A549 (cell line): ENCODE data around the gene DGKE. TPM values are rescaled to one million over a fixed set of nuclear protein-coding genes. Genes with fewer than 3 reads are reported as not detected.

Source experiments
- ATAC-seq, 2 experiments: fragments of 200-7000 bp in 1 of 2; fragments of >200 bp in 1 of 2; cut with Nextera tagmentation in 1 of 2; cut with Tn5 transposase in 1 of 2; 3 replicates each; pipeline versions ENCODE4 v1.8.0 to v1.9.1; 2018 to 2020; ENCODE audit warnings: mild to moderate bottlenecking in 1 of 2, moderate library complexity in 1 of 2
- CTCF ChIA-PET: fragments of 300-600 bp; sonication (Branson Sonifier 250); formaldehyde crosslinking; extraction: SDS; loops from one replicate; lab custom pipeline; 2021; ENCODE audit warnings: antibody characterized with exemption, inconsistent platforms; lab: Yijun Ruan, JAX
- POLR2A ChIA-PET: fragments of 350-600 bp; formaldehyde crosslinking; extraction: SDS; loops from one replicate; lab custom pipeline; 2021; ENCODE audit warnings: antibody characterized with exemption, inconsistent platforms; lab: Yijun Ruan, JAX
- DNase-seq, 2 experiments: peaks; one replicate each; pipeline versions ENCODE4 v3.0.0 to v3.0.0-alpha.2; 2011 to 2016; ENCODE audit warnings: low read depth in 1 of 2, low spot score in 1 of 2
- FAIRE-seq: peaks from 2 replicates; lab custom pipeline; 2011; peaks lifted over from hg19 to GRCh38; lab: Jason Lieb, UNC
- H3K27ac ChIP-seq, 2 experiments: fragments of >200 bp; sonication (Bioruptor Twin); formaldehyde crosslinking; 3 replicates each; pipeline ENCODE4 v1.5.1; 2016 to 2017
- H3K4me1 ChIP-seq: fragments of >200 bp; sonication (Bioruptor Twin); formaldehyde crosslinking; 3 replicates; pipeline ENCODE4 v1.6.1; 2016
- H3K4me2 ChIP-seq: fragments of >200 bp; sonication (Bioruptor Twin); formaldehyde crosslinking; 3 replicates; pipeline ENCODE4 v1.6.1; 2016
- H3K4me3 ChIP-seq: fragments of >200 bp; sonication (Bioruptor Twin); formaldehyde crosslinking; 3 replicates; pipeline ENCODE4 v1.5.1; 2016
- H3K9me3 ChIP-seq: fragments of >200 bp; sonication (Bioruptor Twin); formaldehyde crosslinking; 3 replicates; pipeline ENCODE4 v1.6.1; 2016
- CEBPB ChIP-seq, 2 experiments: fragments of >200 bp in 1 of 2; sonication (Bioruptor Twin) in 1 of 2; formaldehyde crosslinking in 1 of 2; IDR thresholded peaks; 2 replicates each; pipeline ENCODE4 v1.6.1; 2012 to 2016
- CHD4 ChIP-seq: fragments of 200-600 bp; sonication (generic); IDR thresholded peaks from 2 replicates; pipeline ENCODE4 v1.6.1; 2016; ENCODE audit warnings: antibody characterized with exemption, mild to moderate bottlenecking, borderline replicate concordance
- E2F6 ChIP-seq: IDR thresholded peaks from 2 replicates; pipeline ENCODE4 v1.6.1; 2012; ENCODE audit warnings: low read depth, borderline replicate concordance
- EHMT2 ChIP-seq: fragments of 200-600 bp; sonication (generic); IDR thresholded peaks from 2 replicates; pipeline ENCODE4 v1.6.1; 2016; ENCODE audit warnings: antibody characterized with exemption, low read depth, mild to moderate bottlenecking, moderate library complexity
- ELK1 ChIP-seq: fragments of 150-350 bp; IDR thresholded peaks from 2 replicates; pipeline ENCODE4 v1.6.1; 2014; ENCODE audit warnings: low read depth, mild to moderate bottlenecking, low read length
- FOSL2 ChIP-seq, 2 experiments: fragments of 450-650 bp in 1 of 2; fragments of >200 bp in 1 of 2; sonication (Bioruptor Twin) in 1 of 2; formaldehyde crosslinking; IDR thresholded peaks; 2 replicates each; pipeline versions ENCODE4 v1.5.0 to v1.6.1; 2016 to 2020; ENCODE audit warnings: mild to moderate bottlenecking in 1 of 2, moderate library complexity in 1 of 2
- HMGXB4 ChIP-seq: fragments of 250-450 bp; sonication (Bioruptor Pico); IDR thresholded peaks from 2 replicates; pipeline ENCODE4 v1.5.0; 2021; ENCODE audit warnings: mild to moderate bottlenecking, moderate library complexity, borderline replicate concordance
- HOXB13 ChIP-seq: fragments of 250-450 bp; sonication (Bioruptor Pico); IDR thresholded peaks from 2 replicates; pipeline ENCODE4 v1.5.0; 2020; ENCODE audit warnings: low read depth, mild to moderate bottlenecking, moderate library complexity
- HOXB5 ChIP-seq: fragments of 250-450 bp; sonication (Bioruptor Pico); IDR thresholded peaks from 2 replicates; pipeline ENCODE4 v1.5.0; 2020; ENCODE audit warnings: mild to moderate bottlenecking, moderate library complexity
- JUN ChIP-seq, 2 experiments: fragments of >200 bp; sonication (Bioruptor Twin); formaldehyde crosslinking; IDR thresholded peaks; 2 replicates in 1 of 2; 3 replicates in 1 of 2; pipeline ENCODE4 v1.6.1; 2016 to 2017
- KDM1A ChIP-seq: fragments of 200-600 bp; sonication (generic); IDR thresholded peaks from 2 replicates; pipeline ENCODE4 v1.6.1; 2016; ENCODE audit warnings: low read depth, mild to moderate bottlenecking
- KDM5A ChIP-seq: fragments of 200-600 bp; sonication (generic); IDR thresholded peaks from 2 replicates; pipeline ENCODE4 v1.6.1; 2016; ENCODE audit warnings: antibody characterized with exemption, mild to moderate bottlenecking
- MAFK ChIP-seq: fragments of 450-650 bp; IDR thresholded peaks from 2 replicates; pipeline ENCODE4 v1.6.1; 2014; ENCODE audit not compliant: partially characterized antibody
- MAX ChIP-seq: IDR thresholded peaks from 2 replicates; pipeline ENCODE4 v1.6.1; 2012
- NFE2L2 ChIP-seq: fragments of 150-350 bp; conservative IDR thresholded peaks from 2 replicates; pipeline ENCODE4 v1.6.1; 2014; ENCODE audit warnings: low read length
- PHF8 ChIP-seq: fragments of 200-600 bp; sonication (generic); IDR thresholded peaks from 2 replicates; pipeline ENCODE4 v1.6.1; 2016; ENCODE audit warnings: low read depth, mild to moderate bottlenecking, antibody characterized with exemption, moderate library complexity, borderline replicate concordance
- POLR2AphosphoS2 ChIP-seq: conservative IDR thresholded peaks from 2 replicates; pipeline ENCODE4 v1.6.1; 2012; ENCODE audit warnings: low read length, improper control_type of control experiment, inconsistent platforms
- RCOR1 ChIP-seq: fragments of 150-350 bp; IDR thresholded peaks from 2 replicates; pipeline ENCODE4 v1.6.1; 2014; ENCODE audit warnings: antibody characterized with exemption, low read length, low read depth
- RNF2 ChIP-seq: fragments of 200-600 bp; sonication (generic); IDR thresholded peaks from 2 replicates; pipeline ENCODE4 v1.6.1; 2016; ENCODE audit warnings: low read depth, mild to moderate bottlenecking, antibody characterized with exemption, moderate library complexity, borderline replicate concordance
- TFCP2L1 ChIP-seq: fragments of 250-450 bp; sonication (Bioruptor Pico); IDR thresholded peaks from 2 replicates; pipeline ENCODE4 v1.5.0; 2021; ENCODE audit warnings: mild to moderate bottlenecking
- USF2 ChIP-seq: fragments of 450-650 bp; IDR thresholded peaks from 2 replicates; pipeline ENCODE4 v1.6.1; 2014; ENCODE audit warnings: antibody characterized with exemption
- ZC3H11A ChIP-seq: fragments of 450-650 bp; IDR thresholded peaks from 2 replicates; pipeline ENCODE4 v1.6.1; 2014; ENCODE audit warnings: antibody characterized with exemption, mild to moderate bottlenecking
- ZSCAN20 ChIP-seq: fragments of 250-450 bp; sonication (Bioruptor Pico); IDR thresholded peaks from 2 replicates; pipeline ENCODE4 v1.8.0; 2022; ENCODE audit warnings: mild to moderate bottlenecking, moderate library complexity
- WGBS: methylation state at CpG from one replicate; pipeline ENCODE4 v1.1.6; 2017; ENCODE audit errors: missing lambda C conversion rate; 5-methylcytosine and 5-hydroxymethylcytosine counted together
- polyA plus RNA-seq, 4 experiments: library from polyadenylated mRNA; depleted of rRNA in 3 of 4; stranded (reverse); fragments of >200 nt; fragmentation: RNase III in 1 of 4; extraction: RNeasy Plus Mini Kit Qiagen cat#74134 plus additional on column Dnase treatment in 1 of 4; gene quantifications; 2 replicates in 3 of 4; 3 replicates in 1 of 4; pipeline ENCODE4 v1.2.3, GENCODE V29; 2011 to 2017
- TF ChIP-seq, protein P1 (sequence below): fragments of >200 bp; sonication (Bioruptor Twin); formaldehyde crosslinking; IDR thresholded peaks from 2 replicates; pipeline ENCODE4 v1.6.1; 2016
- TF ChIP-seq, protein P2 (sequence below): fragments of 200-600 bp; sonication (generic); IDR thresholded peaks from 2 replicates; pipeline ENCODE4 v1.6.1; 2016; ENCODE audit warnings: antibody characterized with exemption, mild to moderate bottlenecking, moderate library complexity

The DGKE gene
- polyA plus RNA-seq, 2 of the 4 experiments (the other 2 are of a cell fraction): 3.4 to 4.6 TPM

DNA sequence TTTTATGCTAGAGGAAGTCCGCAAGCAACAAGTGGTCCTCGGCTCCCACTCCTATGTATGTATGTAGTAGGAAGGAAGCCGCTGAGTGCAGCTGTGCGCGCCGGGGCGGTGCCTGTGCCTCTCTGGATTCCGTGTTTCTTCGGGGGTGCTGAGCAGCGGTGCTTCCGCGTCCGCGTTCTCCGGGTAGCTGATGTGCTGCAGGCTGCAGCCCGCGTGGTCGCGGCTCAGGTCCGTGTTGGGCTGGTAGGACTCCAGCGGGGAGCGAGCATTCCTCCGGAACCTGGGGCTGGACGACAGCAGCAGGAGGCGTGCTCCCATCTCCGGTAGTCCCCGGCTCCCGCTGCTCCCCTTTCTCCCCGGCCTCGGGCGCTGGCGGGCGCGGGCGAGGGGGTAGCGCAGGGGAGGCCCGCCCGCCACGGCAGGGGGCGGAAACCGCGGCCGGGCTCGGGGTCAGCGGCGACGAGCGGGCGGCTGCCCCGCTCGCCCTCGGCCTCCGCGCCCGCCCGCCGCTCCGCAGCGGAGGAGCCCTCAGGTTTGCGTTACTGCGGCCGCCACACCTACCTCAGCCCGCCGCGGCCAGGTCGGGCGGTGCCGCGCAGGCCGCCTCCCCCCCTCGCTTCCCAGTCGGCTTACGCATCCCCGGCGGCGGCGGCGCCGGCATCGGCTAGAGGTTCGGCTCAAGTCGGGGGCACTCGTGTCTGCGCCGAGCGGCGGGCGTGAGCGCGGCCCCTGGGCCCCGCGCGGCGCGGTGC, 718 bp upstream of the DGKE start (continued):
- TF ChIP-seq RCOR1 (no peak), ZC3H11A (0 out of 2 replicates have a peak, but pooled peaks have one; percentile 2), KDM5A (no peak), MAX (0 out of 2 replicates have a peak, but pooled peaks have one; percentile 23), JUN (IDR thresholded peaks at IDR 0.05) (peak; percentile 66 to 85; a peak in 3 of 5 replicates), MAFK (no peak), FOSL2 (IDR thresholded peaks at IDR 0.05) (no peak), FOSL2 (CRISPR knock-in tag; IDR thresholded peaks at IDR 0.05) (no peak), HMGXB4 (CRISPR knock-in tag) (no peak)

GRCh38 chr17:56834380-56835263, 671 bp downstream of the DGKE start:
- POLR2A ChIA-PET: interaction anchor here (0.9 to 4.5 kb wide), 7 partner anchors 8 to 143 kb away, joined by 3 to 33 read pairs (median 5); partner anchors contain the start of genes SCPEP1 and TRIM25
- H3K4me2 ChIP-seq: peak overlapping the region; percentile 89
- no peaks in the 10 kb centered on the region for H3K9me3 ChIP-seq
- peak overlapping the region; percentile 87 to 89 for H3K27ac ChIP-seq
- peak overlapping the region; percentile 85 for H3K4me3 ChIP-seq
- ATAC-seq (peak; percentile 54 to 60), DNase-seq (peak; percentile 43 to 69), FAIRE-seq (no peak)
- WGBS: 24% methylated on average over 63 of the region's 81 CpGs
- peaks cover 25% of the 10 kb centered on the region for H3K4me1 ChIP-seq
- CTCF ChIA-PET: interaction anchor here (0.6 to 9.5 kb wide), 11 partner anchors 10 to 175 kb away, joined by 3 to 65 read pairs (median 4); no protein-coding TSS in a partner anchor
- TF ChIP-seq CEBPB (IDR thresholded peaks at IDR 0.05) (no peak), RNF2 (peak; percentile 8; the same call in 1 of the 2 replicates), ELK1 (no peak), MAX (peak; percentile 51), ZSCAN20 (CRISPR knock-in tag) (no peak), PHF8 (peak; percentile 91), MAFK (peak; percentile 1), CHD4 (no peak), POLR2AphosphoS2 (no peak), HOXB13 (CRISPR knock-in tag) (0 out of 2 replicates have a peak, but pooled peaks have one; percentile 16), TFCP2L1 (CRISPR knock-in tag) (no peak), EHMT2 (no peak), E2F6 (peak; percentile 19), USF2 (no peak), HOXB5 (0 out of 2 replicates have a peak, but pooled peaks have one; percentile 7), NFE2L2 (no peak), KDM1A (no peak)
- TF ChIP-seq, protein P1, sequence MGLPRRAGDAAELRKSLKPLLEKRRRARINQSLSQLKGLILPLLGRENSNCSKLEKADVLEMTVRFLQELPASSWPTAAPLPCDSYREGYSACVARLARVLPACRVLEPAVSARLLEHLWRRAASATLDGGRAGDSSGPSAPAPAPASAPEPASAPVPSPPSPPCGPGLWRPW: no peak
- TF ChIP-seq, protein P2, sequence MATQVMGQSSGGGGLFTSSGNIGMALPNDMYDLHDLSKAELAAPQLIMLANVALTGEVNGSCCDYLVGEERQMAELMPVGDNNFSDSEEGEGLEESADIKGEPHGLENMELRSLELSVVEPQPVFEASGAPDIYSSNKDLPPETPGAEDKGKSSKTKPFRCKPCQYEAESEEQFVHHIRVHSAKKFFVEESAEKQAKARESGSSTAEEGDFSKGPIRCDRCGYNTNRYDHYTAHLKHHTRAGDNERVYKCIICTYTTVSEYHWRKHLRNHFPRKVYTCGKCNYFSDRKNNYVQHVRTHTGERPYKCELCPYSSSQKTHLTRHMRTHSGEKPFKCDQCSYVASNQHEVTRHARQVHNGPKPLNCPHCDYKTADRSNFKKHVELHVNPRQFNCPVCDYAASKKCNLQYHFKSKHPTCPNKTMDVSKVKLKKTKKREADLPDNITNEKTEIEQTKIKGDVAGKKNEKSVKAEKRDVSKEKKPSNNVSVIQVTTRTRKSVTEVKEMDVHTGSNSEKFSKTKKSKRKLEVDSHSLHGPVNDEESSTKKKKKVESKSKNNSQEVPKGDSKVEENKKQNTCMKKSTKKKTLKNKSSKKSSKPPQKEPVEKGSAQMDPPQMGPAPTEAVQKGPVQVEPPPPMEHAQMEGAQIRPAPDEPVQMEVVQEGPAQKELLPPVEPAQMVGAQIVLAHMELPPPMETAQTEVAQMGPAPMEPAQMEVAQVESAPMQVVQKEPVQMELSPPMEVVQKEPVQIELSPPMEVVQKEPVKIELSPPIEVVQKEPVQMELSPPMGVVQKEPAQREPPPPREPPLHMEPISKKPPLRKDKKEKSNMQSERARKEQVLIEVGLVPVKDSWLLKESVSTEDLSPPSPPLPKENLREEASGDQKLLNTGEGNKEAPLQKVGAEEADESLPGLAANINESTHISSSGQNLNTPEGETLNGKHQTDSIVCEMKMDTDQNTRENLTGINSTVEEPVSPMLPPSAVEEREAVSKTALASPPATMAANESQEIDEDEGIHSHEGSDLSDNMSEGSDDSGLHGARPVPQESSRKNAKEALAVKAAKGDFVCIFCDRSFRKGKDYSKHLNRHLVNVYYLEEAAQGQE: no peak
